GM18873 (cell line): ENCODE data around the gene NLGN4X.

Experiments
- ATAC-seq: cut with Tn5 transposase; IDR thresholded peaks from one replicate; pipeline ENCODE4 v1.9.1; 2021; ENCODE audit warnings: mild to moderate bottlenecking, moderate library complexity, moderate number of reproducible peaks; ENCODE audit not compliant: unreplicated experiment, low FRiP score

Gene NLGN4X

GRCh38 chrX:6021316-6022091 is 207.2 kb downstream of the NLGN4X start:
- peak; percentile 85 for ATAC-seq

DNA sequence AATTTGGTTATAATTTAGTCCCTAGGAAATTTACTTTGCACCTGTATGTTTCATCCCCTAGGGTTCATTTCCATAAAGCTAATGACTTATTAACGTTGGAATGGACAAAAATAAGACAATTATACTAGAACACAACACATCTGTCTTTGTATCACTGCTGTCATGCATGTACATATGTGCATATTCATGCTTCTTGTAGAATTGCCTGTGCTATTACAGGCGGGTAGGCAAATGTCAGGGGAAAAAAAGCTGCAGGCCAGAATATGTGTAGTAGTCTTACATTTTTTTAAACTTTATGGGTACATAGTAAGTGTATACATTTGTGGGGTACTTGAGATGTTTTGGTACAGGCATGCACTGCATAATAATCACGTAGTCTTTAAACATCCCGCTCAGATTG is 209.6 kb downstream of the NLGN4X start:
- no peak for ATAC-seq

GRCh38 chrX:6015423-6015822 is 213.2 kb downstream of the NLGN4X start:
- no peak for ATAC-seq

- no peak for ATAC-seq
Observed at GRCh38 chrX:6012357-6012756, 216.3 kb downstream of the NLGN4X start.

GRCh38 chrX:6005856-6006255 is 222.8 kb downstream of the NLGN4X start:
- ATAC-seq: no peak

DNA sequence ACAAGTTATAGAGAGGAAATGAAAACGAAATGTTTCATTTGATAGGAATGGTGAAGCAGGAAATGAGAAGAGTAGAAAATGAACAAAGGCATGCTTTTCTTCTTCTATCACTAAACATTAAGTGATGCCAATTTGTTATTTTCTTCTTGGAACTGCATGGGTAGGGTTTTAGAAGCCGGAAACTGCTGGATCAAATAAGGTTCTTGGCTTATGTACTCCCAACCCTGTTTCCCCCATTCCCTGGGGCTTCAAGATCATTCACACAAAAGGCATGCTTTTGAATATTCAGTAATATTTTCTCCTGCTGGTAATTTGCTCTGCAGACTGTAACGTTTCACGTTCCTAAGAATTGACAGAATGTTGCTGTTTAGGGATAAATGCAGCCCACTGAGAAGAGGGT is 224.1 kb downstream of the NLGN4X start:
- no peak for ATAC-seq

DNA sequence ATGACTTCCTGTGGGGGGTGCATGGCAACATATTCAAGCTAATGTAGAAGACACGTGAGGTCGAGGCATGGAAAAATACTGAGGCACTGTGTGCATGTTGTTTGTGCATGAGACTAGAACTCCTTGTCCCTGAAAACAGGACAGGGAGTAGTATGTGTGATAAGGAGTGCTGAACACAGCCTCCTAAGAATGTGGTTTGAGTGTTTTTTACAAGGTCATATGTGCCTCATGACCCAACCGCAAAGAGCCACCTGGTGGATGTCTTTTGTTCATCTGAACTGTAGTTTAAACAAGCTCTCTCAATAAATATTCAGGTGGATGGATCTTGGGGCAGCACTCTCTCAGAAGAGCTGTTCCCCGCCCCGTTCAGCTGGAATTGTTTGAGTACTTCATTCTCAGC is 226.6 kb downstream of the NLGN4X start:
- ATAC-seq: no peak

GRCh38 chrX:5998901-5999300 is 229.8 kb downstream of the NLGN4X start:
- ATAC-seq: no peak

- no peak for ATAC-seq
Observed at GRCh38 chrX:5998456-5998855, 230.2 kb downstream of the NLGN4X start.

DNA sequence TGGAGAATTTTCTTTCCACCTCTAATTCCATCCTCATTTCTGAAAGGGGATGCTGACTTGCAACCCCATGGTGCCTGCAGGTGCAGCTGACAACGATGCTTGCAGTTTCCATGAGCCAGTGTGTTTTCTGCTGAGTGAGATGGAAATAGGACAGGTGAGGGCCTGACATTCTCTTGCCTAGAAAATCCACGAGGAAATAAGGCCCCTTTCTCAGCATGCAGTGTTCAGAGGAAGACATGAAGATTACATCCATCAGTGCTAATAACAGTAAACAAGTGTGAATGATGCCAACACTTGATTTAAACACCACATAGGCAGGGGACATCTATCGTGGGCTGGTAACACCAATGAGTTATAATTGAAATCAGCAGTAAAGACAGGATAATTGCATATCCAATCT is 237.3 kb downstream of the NLGN4X start:
- no peak for ATAC-seq

DNA sequence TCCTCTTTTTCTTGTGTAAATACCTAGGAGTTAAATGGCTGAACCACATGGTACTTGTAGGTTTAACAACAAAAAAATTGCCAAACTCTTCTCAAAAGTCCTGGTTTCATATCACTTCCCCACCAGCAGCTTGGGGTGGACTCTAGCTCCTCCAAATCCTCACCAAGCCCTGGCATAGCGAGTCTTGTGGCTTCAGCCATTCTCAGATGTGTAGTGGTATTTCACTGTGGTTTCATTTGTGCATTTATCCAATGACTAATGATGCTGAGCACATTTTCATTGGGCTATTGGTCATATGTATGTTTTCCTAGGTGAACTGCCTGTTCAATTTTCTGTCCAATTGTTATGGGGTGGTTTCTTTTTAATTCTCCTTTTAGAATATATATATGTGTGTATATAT is 249.3 kb downstream of the NLGN4X start:
- ATAC-seq: no peak

DNA sequence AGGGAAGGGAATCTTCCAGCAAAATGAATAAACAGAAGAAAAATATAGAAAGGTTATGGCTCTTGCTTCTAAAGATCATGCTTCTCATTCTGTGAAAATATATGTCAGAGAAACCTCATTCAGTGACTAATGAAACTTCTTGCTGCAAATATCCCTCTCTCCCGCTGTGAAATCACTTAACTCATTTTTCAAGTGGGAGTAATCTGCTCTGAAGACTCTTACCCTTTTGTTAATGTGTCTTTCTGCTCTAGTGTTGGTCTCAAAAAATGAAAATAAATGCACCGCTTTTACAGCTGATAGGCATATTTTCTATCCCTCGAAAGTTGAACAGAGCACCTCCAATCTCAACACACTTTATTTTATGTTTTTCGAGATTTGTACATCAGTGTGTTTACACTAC is 252.3 kb downstream of the NLGN4X start:
- ATAC-seq: no peak

GRCh38 chrX:5971300-5971699 is 257.4 kb downstream of the NLGN4X start:
- ATAC-seq: no peak

GRCh38 chrX:5965406-5965805 is 263.3 kb downstream of the NLGN4X start:
- no peak for ATAC-seq

DNA sequence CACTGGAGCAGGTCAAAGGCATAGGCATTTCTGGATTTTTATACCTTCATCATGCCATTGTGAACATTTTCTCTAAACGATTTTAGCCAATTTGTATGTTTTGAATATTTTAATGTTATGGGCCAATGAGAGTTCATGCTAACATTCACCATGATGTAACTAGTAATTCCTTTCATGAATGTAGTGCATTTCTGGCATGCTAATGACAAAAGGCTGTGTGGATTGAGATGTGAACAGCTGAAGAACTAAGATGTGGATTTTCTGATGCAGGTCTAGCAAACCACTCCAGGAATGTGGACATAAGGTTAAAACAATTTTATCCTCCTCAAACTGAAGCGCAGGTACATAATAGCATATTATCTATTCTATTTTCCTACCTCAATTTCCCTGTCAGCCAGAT is 269.4 kb downstream of the NLGN4X start:
- ATAC-seq: no peak

DNA sequence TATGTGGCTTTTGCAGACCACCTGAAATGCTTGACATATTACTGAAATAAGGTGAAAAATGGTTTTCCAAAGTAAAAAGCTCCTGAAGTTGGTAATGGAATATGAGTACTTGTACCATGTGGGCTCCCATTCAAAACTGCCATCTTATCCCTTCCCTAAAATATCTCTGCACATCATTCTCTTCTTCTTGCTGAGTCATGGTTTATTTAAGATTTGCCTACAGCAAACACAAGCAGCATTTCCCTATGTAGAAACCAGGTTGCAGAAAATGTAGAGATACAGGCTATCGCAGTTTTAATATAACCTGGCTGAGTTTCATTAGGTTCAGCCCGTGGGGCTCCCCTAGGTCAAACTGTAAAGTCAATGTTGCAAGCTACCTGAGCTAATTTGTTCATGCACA is 270.1 kb downstream of the NLGN4X start:
- no peak for ATAC-seq

DNA sequence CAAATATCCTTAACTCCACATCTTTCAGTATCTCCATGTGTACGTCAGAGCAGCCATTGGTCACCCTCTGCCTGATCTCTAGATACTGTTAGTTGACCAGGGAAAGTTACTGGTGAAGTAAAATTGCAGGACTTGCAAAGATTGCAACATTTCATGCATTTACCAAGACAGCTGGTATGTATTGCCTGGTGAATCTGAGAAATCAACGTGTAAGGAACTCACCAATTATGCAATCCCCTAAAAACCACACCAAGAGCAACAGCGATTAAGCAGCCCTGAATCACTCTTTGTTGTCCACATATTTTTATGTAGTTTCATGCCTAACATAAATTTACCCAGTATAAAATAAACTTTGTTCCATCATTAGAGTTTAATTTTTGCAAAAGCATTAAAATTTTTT is 271.2 kb downstream of the NLGN4X start:
- no peak for ATAC-seq

DNA sequence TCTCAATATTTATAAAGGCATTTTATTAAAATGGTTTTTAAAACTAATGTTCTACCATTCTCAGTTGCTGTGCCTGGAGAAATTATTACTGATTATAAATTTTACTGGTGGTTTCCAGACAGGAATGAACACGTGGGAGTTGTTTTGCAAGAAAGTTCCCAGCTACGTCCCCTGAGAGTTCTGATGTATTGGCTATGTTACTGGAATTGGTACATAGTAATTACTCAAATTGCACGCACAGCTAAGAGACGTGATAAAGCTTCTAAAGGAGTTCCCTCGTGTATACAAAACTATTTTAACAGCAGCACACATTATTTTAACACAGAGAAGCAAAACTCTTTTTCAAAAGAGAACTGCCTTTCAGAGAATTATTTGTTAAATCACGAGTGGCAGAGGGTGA is 292.2 kb downstream of the NLGN4X start:
- ATAC-seq: no peak

DNA sequence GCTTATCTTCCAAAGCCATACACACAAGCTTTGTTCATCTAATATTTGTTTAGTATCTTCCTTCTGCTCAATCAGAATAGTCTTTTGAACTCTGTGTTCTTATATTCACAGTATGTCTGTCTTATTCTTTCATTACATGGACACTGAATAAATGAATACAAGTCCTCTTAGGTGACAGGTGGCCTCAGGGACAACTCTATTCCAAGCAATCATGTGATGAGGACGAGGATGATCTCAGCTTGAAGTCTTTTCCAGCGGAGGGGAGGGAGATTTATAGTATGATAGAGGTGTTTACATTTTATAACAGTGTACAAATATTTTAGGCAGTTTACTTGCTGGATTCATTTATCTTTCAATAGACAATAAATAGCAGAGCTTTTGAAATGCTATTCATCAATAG is 300.4 kb downstream of the NLGN4X start:
- ATAC-seq: no peak

DNA sequence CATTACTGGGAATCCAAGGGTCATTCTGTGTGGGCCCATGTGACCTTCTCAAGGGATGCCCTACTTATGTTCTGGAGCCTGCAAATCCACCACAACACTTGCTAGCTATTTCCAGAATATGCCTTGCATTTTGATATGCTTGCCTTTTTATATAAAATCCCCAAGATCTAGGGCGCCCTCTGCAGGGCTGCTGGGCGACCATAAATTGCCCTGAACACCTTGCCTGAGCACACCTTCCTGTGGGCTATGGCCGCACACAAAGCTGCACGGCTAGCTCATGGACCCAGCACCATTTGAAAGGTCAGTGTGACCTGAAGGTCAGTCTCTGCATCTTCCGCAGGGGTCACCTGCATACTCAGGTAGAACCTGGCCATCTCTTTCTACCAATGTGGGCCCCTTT is 311.7 kb downstream of the NLGN4X start:
- ATAC-seq: no peak

GRCh38 chrX:5915783-5916182 is 312.9 kb downstream of the NLGN4X start:
- no peak for ATAC-seq

GRCh38 chrX:5907207-5907606 is 321.5 kb downstream of the NLGN4X start:
- no peak for ATAC-seq
